Duodenal mucosa (tissue), 2 donors: ENCODE results near the gene UNC13C.

Experiments
- H3K27ac ChIP-seq: one replicate; pipeline ENCODE4 v1.7.0; 2013; ENCODE audit warnings: low read depth, low read length
- H3K27me3 ChIP-seq, 2 donors: one replicate each; pipeline ENCODE4 v1.7.0; 2013; ENCODE audit warnings: low read length in 2 of 2, control low read depth in 1 of 2; ENCODE audit not compliant: insufficient read depth in 2 of 2, control insufficient read depth in 1 of 2
- H3K36me3 ChIP-seq, 2 donors: one replicate each; pipeline ENCODE4 v1.7.0; 2013; ENCODE audit warnings: low read length in 2 of 2, control low read depth in 1 of 2; ENCODE audit not compliant: insufficient read depth in 2 of 2, control insufficient read depth in 1 of 2
- H3K4me1 ChIP-seq, 2 donors: one replicate each; pipeline ENCODE4 v1.7.0; 2013; ENCODE audit warnings: low read length in 2 of 2, control low read depth in 1 of 2; ENCODE audit not compliant: insufficient read depth in 2 of 2, control insufficient read depth in 1 of 2
- H3K4me3 ChIP-seq, 2 donors: one replicate each; pipeline ENCODE4 v1.7.0; 2013; ENCODE audit warnings: low read length in 2 of 2, low read depth in 1 of 2
- H3K9ac ChIP-seq, 2 donors: one replicate each; pipeline ENCODE4 v1.7.0; 2013; ENCODE audit warnings: low read length in 2 of 2, low read depth in 1 of 2
- H3K9me3 ChIP-seq, 2 donors: one replicate each; pipeline ENCODE4 v1.7.0; 2013; ENCODE audit warnings: low read length in 2 of 2, control low read depth in 1 of 2; ENCODE audit not compliant: control insufficient read depth in 1 of 2

UNC13C gene

GRCh38 chr15:54568381-54568780 lies 590.1 kb downstream of the UNC13C start:
- H3K4me1 ChIP-seq, result no peaks in the 10 kb centered on the region
- no peak overlapping the region for H3K4me3 ChIP-seq
- no peaks in the 10 kb centered on the region for H3K9me3 ChIP-seq
- H3K36me3 ChIP-seq, result no peaks in the 10 kb centered on the region
- H3K27me3 ChIP-seq, result no peaks in the 10 kb centered on the region
- H3K27ac ChIP-seq, result no peak overlapping the region
- no peak overlapping the region for H3K9ac ChIP-seq

GRCh38 chr15:54571576-54571975 lies 593.3 kb downstream of the UNC13C start:
- H3K9ac ChIP-seq, result no peak overlapping the region
- no peaks in the 10 kb centered on the region for H3K36me3 ChIP-seq
- H3K9me3 ChIP-seq, result no peaks in the 10 kb centered on the region
- no peak overlapping the region for H3K27ac ChIP-seq
- no peaks in the 10 kb centered on the region for H3K4me1 ChIP-seq
- H3K4me3 ChIP-seq, result no peak overlapping the region
- H3K27me3 ChIP-seq, result no peaks in the 10 kb centered on the region

- Histone ChIP-seq H3K4me3 (no peak overlapping the region), H3K4me1 (no peaks in the 10 kb centered on the region), H3K27ac (no peak overlapping the region), H3K9me3 (no peaks in the 10 kb centered on the region), H3K36me3 (no peaks in the 10 kb centered on the region), H3K9ac (no peak overlapping the region), H3K27me3 (no peaks in the 10 kb centered on the region)
These were observed 597.3 kb downstream of the UNC13C start for GRCh38 chr15:54575586-54575985.

- no peaks in the 10 kb centered on the region for H3K36me3 ChIP-seq
- no peaks in the 10 kb centered on the region for H3K27me3 ChIP-seq
- H3K9me3 ChIP-seq, result no peaks in the 10 kb centered on the region
- no peaks in the 10 kb centered on the region for H3K4me1 ChIP-seq
- H3K4me3 ChIP-seq, result no peak overlapping the region
- H3K27ac ChIP-seq, result no peak overlapping the region
- H3K9ac ChIP-seq, result no peak overlapping the region
These were observed 598.2 kb downstream of the UNC13C start for GRCh38 chr15:54576298-54576935.

GRCh38 chr15:54577476-54578250 lies 599.4 kb downstream of the UNC13C start:
- Histone ChIP-seq H3K27me3 (no peaks in the 10 kb centered on the region), H3K4me3 (no peak overlapping the region), H3K36me3 (no peaks in the 10 kb centered on the region), H3K27ac (no peak overlapping the region), H3K4me1 (no peaks in the 10 kb centered on the region), H3K9ac (no peak overlapping the region), H3K9me3 (no peaks in the 10 kb centered on the region)

GRCh38 chr15:54579855-54580254 lies 601.6 kb downstream of the UNC13C start:
- H3K9me3 ChIP-seq, result no peaks in the 10 kb centered on the region
- no peak overlapping the region for H3K4me3 ChIP-seq
- H3K9ac ChIP-seq, result no peak overlapping the region
- no peak overlapping the region for H3K27ac ChIP-seq
- no peaks in the 10 kb centered on the region for H3K27me3 ChIP-seq
- H3K4me1 ChIP-seq, result no peaks in the 10 kb centered on the region
- H3K36me3 ChIP-seq, result no peaks in the 10 kb centered on the region

- Histone ChIP-seq H3K9me3 (no peaks in the 10 kb centered on the region), H3K4me3 (no peak overlapping the region), H3K36me3 (no peaks in the 10 kb centered on the region), H3K27ac (no peak overlapping the region), H3K9ac (no peak overlapping the region), H3K27me3 (no peaks in the 10 kb centered on the region), H3K4me1 (no peaks in the 10 kb centered on the region)
These were observed 602.4 kb downstream of the UNC13C start for GRCh38 chr15:54580643-54581042.

GRCh38 chr15:54582863-54583643 lies 604.8 kb downstream of the UNC13C start:
- H3K9me3 ChIP-seq, result no peaks in the 10 kb centered on the region
- no peak overlapping the region for H3K27ac ChIP-seq
- H3K27me3 ChIP-seq, result no peaks in the 10 kb centered on the region
- H3K36me3 ChIP-seq, result no peaks in the 10 kb centered on the region
- H3K9ac ChIP-seq, result no peak overlapping the region
- no peaks in the 10 kb centered on the region for H3K4me1 ChIP-seq
- H3K4me3 ChIP-seq, result no peak overlapping the region

- Histone ChIP-seq H3K36me3 (no peaks in the 10 kb centered on the region), H3K9ac (no peak overlapping the region), H3K27me3 (no peaks in the 10 kb centered on the region), H3K4me1 (no peaks in the 10 kb centered on the region), H3K9me3 (no peaks in the 10 kb centered on the region), H3K27ac (no peak overlapping the region), H3K4me3 (no peak overlapping the region)
These were observed 606.8 kb downstream of the UNC13C start for GRCh38 chr15:54585063-54585462.

GRCh38 chr15:54594115-54594514 lies 615.9 kb downstream of the UNC13C start:
- no peak overlapping the region for H3K27ac ChIP-seq
- no peaks in the 10 kb centered on the region for H3K27me3 ChIP-seq
- no peak overlapping the region for H3K4me3 ChIP-seq
- H3K9ac ChIP-seq, result no peak overlapping the region
- no peaks in the 10 kb centered on the region for H3K4me1 ChIP-seq
- H3K9me3 ChIP-seq, result no peaks in the 10 kb centered on the region
- no peaks in the 10 kb centered on the region for H3K36me3 ChIP-seq
